SK-N-SH (cell line): ENCODE results near the gene ELMOD1.

Experiments
- CHD2 ChIP-seq: fragments of 150-350 bp; IDR thresholded peaks from 2 replicates; pipeline ENCODE4 v1.6.1; 2018; ENCODE audit warnings: low read length; ENCODE audit not compliant: partially characterized antibody
- ELF1 ChIP-seq: IDR thresholded peaks from 2 replicates; pipeline ENCODE4 v1.4.0; 2012
- EZH2phosphoT487 ChIP-seq: fragments of 200-600 bp; sonication (generic); IDR thresholded peaks from 2 replicates; pipeline ENCODE4 v1.6.1; 2017; ENCODE audit warnings: low read depth, mixed run types, mild to moderate bottlenecking, antibody characterized with exemption, moderate library complexity, borderline replicate concordance
- FOXM1 ChIP-seq: IDR thresholded peaks from 2 replicates; pipeline ENCODE4 v1.4.0; 2012; ENCODE audit warnings: low read depth, mild to moderate bottlenecking
- SIN3A ChIP-seq: IDR thresholded peaks from 2 replicates; pipeline ENCODE4 v1.6.1; 2012; ENCODE audit warnings: low read depth, mild to moderate bottlenecking, low read length, moderate library complexity, borderline replicate concordance
- TAF1 ChIP-seq: IDR thresholded peaks from 2 replicates; pipeline ENCODE4 v1.6.1; 2012; ENCODE audit warnings: low read depth, mild to moderate bottlenecking, low read length, moderate library complexity, borderline replicate concordance
- TCF12 ChIP-seq: IDR thresholded peaks from 2 replicates; pipeline ENCODE4 v1.4.0; 2012
- TF ChIP-seq, protein P1 (sequence below): fragments of 200-600 bp; sonication (generic); IDR thresholded peaks from 2 replicates; pipeline ENCODE4 v1.6.1; 2017; ENCODE audit warnings: antibody characterized with exemption, mild to moderate bottlenecking, moderate library complexity

DNA sequence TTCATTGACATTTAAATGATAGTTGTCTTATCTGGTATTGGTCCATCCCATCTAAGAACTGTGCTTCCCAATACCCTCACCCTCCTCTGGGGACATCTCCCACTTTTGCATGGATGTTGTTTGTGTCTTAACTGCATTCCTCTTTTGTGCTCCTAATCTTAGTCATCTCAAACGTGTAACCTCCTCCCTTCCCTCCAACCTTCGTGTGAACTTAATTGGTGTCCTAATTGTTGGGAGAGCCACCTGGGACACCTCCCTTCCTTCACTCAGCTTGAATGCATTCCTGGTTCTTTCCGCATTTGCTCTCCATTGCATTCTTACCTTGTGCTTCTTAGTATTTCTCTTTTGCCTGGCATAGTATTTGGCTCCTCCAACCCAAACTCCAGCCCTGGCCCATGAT lies 9.8 kb upstream of the ELMOD1 start:
- TF ChIP-seq ELF1 (no peak), FOXM1 (no peak), EZH2phosphoT487 (no peak), TAF1 (no peak), TCF12 (no peak), CHD2 (no peak), SIN3A (no peak)
- TF ChIP-seq, protein P1, sequence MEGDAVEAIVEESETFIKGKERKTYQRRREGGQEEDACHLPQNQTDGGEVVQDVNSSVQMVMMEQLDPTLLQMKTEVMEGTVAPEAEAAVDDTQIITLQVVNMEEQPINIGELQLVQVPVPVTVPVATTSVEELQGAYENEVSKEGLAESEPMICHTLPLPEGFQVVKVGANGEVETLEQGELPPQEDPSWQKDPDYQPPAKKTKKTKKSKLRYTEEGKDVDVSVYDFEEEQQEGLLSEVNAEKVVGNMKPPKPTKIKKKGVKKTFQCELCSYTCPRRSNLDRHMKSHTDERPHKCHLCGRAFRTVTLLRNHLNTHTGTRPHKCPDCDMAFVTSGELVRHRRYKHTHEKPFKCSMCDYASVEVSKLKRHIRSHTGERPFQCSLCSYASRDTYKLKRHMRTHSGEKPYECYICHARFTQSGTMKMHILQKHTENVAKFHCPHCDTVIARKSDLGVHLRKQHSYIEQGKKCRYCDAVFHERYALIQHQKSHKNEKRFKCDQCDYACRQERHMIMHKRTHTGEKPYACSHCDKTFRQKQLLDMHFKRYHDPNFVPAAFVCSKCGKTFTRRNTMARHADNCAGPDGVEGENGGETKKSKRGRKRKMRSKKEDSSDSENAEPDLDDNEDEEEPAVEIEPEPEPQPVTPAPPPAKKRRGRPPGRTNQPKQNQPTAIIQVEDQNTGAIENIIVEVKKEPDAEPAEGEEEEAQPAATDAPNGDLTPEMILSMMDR = no peak
